Peyer's patch (tissue), 4 donors: ENCODE measurements around the gene FAM8A1.

Source experiments
- POLR2A ChIP-seq, 2 donors: fragments of 450-650 bp; IDR thresholded peaks; one replicate each; pipeline ENCODE4 v1.5.1; 2017; ENCODE audit warnings: antibody characterized with exemption in 2 of 2, mild to moderate bottlenecking in 2 of 2, moderate library complexity in 2 of 2
- TF ChIP-seq, protein P1 (sequence below), 6 experiments: fragments of 450-650 bp in 4 of 6; fragments of 200-600 bp in 2 of 6; sonication (generic) in 1 of 6; IDR thresholded peaks; one replicate each; pipeline ENCODE4 v1.5.1; 2017 to 2019; ENCODE audit warnings: antibody characterized with exemption in 6 of 6, mild to moderate bottlenecking in 3 of 6, moderate library complexity in 1 of 6

DNA sequence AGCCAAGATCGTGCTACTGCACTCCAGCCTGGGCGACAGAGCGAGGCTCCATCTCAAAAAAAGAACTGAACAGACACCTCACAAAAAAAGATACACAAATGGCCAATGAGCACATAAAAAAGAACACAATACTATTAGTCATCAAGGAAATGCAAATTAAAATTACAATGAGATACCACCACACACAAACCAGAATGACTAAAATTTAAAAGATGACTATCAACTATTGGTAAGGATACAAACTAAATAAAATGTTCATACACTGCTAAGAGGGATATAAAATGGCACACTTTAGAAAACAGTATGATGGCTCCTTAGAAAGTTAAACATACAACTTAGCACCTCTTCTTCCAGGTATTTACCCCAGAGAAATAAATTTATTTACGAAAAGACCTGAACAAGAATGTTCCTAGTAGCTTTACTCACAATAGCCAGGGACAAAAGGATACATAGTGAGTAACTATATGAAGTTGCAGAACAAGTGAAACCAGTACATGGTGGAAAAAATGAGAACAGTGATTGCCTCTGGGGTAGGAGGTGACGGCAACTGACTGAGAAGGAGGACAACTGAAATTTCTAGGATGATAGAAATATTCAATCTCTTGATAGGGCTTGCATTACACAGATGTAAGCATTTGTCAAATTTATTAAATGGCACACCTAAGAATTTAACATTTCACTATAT is 53.2 kb downstream of the FAM8A1 start:
- TF ChIP-seq POLR2A (IDR thresholded peaks at IDR 0.05) = no peak
- TF ChIP-seq, protein P1, sequence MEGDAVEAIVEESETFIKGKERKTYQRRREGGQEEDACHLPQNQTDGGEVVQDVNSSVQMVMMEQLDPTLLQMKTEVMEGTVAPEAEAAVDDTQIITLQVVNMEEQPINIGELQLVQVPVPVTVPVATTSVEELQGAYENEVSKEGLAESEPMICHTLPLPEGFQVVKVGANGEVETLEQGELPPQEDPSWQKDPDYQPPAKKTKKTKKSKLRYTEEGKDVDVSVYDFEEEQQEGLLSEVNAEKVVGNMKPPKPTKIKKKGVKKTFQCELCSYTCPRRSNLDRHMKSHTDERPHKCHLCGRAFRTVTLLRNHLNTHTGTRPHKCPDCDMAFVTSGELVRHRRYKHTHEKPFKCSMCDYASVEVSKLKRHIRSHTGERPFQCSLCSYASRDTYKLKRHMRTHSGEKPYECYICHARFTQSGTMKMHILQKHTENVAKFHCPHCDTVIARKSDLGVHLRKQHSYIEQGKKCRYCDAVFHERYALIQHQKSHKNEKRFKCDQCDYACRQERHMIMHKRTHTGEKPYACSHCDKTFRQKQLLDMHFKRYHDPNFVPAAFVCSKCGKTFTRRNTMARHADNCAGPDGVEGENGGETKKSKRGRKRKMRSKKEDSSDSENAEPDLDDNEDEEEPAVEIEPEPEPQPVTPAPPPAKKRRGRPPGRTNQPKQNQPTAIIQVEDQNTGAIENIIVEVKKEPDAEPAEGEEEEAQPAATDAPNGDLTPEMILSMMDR (IDR thresholded peaks at IDR 0.05) = no peak
